ENCODE data around the gene HIC1. TPM values are rescaled to one million over a fixed set of nuclear protein-coding genes. Genes with fewer than 3 reads are reported as not detected.

Gene HIC1
- total and polyA plus RNA-seq, 9 of the 15 experiments (the other 6 are each of a cell fraction or from before 2014, with no cell fraction given) = 0.01 to 2.5 (median 0.18) TPM

- ATAC-seq (no peak), FAIRE-seq (no peak), DNase-seq (ENCODE audit: extremely low read depth in 1 of 4, low spot score in 3 of 4) (peak; percentile 37 to 57 (median 52))
- Histone ChIP-seq H3K36me3 (ENCODE audit: control insufficient read depth, insufficient read depth, low read length) (no peaks in the 10 kb centered on the region), H3K9me1 (ENCODE audit: control insufficient read depth, insufficient read depth, low read length) (no peaks in the 10 kb centered on the region), H2AFZ (ENCODE audit: low read depth, low read length) (no peak overlapping the region), H3K9ac (ENCODE audit: insufficient read depth in 1 of 2, low read depth in 2 of 2, low read length in 2 of 2) (no peak overlapping the region), H3K4me1 (replicated peaks in 1 of 2; ENCODE audit: control insufficient read depth in 2 of 2, insufficient read depth in 2 of 2, low read length in 2 of 2) (peaks cover 3 to 34% of the 10 kb centered on the region in 2 experiments; a peak in 3 of 5 replicates), H4K20me1 (replicated peaks; ENCODE audit: control insufficient read depth, insufficient read depth, low read length) (peaks cover 3% of the 10 kb centered on the region; the same call in 1 of the 2 replicates), H3K9me3 (replicated peaks; ENCODE audit: control insufficient read depth, insufficient read depth, low read depth, low read length) (no peaks in the 10 kb centered on the region), H3K79me2 (ENCODE audit: control insufficient read depth, insufficient read depth, low read length) (no peaks in the 10 kb centered on the region), H3K4me2 (ENCODE audit: insufficient read depth, low read length) (no peak overlapping the region), H3K4me3 (no peak overlapping the region), H3K27ac (ENCODE audit: extremely low read depth, low read depth, low read length) (no peak overlapping the region), H3K27me3 (ENCODE audit: control insufficient read depth in 2 of 2, insufficient read depth in 2 of 2, low read length in 2 of 2) (peaks cover 11 to 47% of the 10 kb centered on the region in 2 experiments)
- no TSS peak for BruUV-seq (replicated peaks)
- POLR2A ChIA-PET = no interaction called here
- in situ Hi-C loops (cut with MboI) = no loop called here
- 58% methylated on average over 10 of the region's 85 CpGs for WGBS (ENCODE audit: insufficient coverage, low coverage, missing lambda C conversion rate)
- CTCF ChIA-PET (ENCODE audit: low intra/inter-chr PET ratio) = no interaction called here
- intact Hi-C loops (cut with micrococcal nuclease) = no loop called here
- TF ChIP-seq PCBP1 (IDR thresholded peaks at IDR 0.05; ENCODE audit: low read depth, low read length, poor library complexity, severe bottlenecking) (peak; percentile 6), CEBPB (tag; IDR thresholded peaks at IDR 0.05) (no peak), ZFX (CRISPR knock-in tag; IDR thresholded peaks at IDR 0.05) (peak; percentile 42; the same call in 1 of the 2 replicates), ILK (tag; IDR thresholded peaks at IDR 0.05; ENCODE audit: borderline replicate concordance, low read depth) (no peak), RBM17 (IDR thresholded peaks at IDR 0.05; ENCODE audit: borderline replicate concordance, low read depth, low read length) (no peak), RFX1 (IDR thresholded peaks at IDR 0.05) (peak; percentile 65; the same call in 1 of the 2 replicates), MAX (CRISPR knock-in tag; IDR thresholded peaks at IDR 0.05) (peak; percentile 71), NKRF (IDR thresholded peaks at IDR 0.05; ENCODE audit: borderline replicate concordance) (no peak), HDAC6 (IDR thresholded peaks at IDR 0.05; ENCODE audit: low read depth, low read length) (peak; percentile 68; the same call in 1 of the 2 replicates), TFAP4 (CRISPR knock-in tag; IDR thresholded peaks at IDR 0.05; ENCODE audit: borderline replicate concordance) (peak; percentile 41; the same call in 1 of the 2 replicates), HLTF (IDR thresholded peaks at IDR 0.05) (no peak), VEZF1 (CRISPR knock-in tag; IDR thresholded peaks at IDR 0.05) (peak; percentile 15; the same call in 1 of the 2 replicates), ZBTB33 (CRISPR knock-in tag; IDR thresholded peaks at IDR 0.05) (peak; percentile 16; the same call in 1 of the 2 replicates), TAF9B (IDR thresholded peaks at IDR 0.05; ENCODE audit: partially characterized antibody) (no peak)
These were observed 31.0 kb upstream of the HIC1 start for GRCh38 chr17:2023692-2024571.

All from K562 (cell line).